HS-5 (cell line): ENCODE results near the gene GPATCH4.
A peak's percentile ranks its signal among the peaks of the same experiment; 100 is the strongest.
"Not testable (repeated sequence)": the region's sequence is repeated elsewhere in the genome, so short reads cannot be mapped to it uniquely, and the experiment has no call there.

Source experiments
- DNase-seq: peaks from one replicate; pipeline ENCODE4 v3.0.0-alpha.2; 2012; ENCODE audit warnings: low read depth

Gene GPATCH4

DNA sequence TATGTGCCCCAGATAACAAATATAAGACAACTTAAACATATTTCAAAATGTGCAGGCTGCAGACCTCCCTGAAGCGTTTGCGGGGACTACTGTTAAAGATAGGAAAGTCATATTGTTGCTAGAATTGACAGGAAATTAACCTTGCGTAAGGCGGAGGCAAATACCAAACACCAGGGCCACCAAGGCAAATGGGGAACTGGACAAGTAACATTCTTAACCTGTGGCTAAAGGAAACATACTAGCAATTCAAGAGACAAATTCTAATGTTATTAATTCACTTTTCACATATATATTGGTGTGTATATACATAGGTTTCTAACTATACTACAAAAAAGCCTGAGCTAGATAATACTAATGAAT, 24.8 kb upstream of the GPATCH4 start:
- DNase-seq, result no peak

DNA sequence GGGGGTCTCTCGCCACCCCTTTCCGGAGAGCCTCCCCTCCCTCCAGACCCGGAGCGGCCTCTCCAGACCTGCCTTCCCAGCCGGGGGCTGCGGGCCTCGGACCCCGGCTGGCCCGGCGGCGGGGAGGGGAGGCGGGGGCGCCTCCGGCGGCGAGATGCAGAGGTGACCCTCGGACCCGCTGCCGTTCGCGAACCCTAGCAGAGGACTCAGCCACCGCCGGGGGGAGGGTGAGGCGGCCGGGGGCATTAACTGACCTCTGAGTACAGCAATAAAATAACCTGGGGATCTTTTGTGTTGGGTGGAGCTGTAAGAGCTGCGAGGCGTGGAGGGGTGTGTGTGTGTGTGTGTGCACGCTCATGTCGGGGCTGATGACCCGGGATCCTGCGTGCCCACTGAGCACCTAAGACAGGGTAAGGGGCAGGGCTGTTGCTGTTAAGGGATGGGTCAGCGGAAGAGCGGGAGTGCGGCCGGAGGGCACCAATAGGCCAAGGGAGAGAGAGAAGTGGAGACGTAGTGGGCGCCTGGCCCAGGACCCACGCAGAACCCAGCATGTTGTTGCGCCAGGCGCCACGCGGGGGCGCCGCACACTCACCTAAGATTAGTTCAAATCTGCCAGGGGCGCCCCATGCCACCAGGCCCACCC, 24.3 kb upstream of the GPATCH4 start:
- DNase-seq, result no peak

DNA sequence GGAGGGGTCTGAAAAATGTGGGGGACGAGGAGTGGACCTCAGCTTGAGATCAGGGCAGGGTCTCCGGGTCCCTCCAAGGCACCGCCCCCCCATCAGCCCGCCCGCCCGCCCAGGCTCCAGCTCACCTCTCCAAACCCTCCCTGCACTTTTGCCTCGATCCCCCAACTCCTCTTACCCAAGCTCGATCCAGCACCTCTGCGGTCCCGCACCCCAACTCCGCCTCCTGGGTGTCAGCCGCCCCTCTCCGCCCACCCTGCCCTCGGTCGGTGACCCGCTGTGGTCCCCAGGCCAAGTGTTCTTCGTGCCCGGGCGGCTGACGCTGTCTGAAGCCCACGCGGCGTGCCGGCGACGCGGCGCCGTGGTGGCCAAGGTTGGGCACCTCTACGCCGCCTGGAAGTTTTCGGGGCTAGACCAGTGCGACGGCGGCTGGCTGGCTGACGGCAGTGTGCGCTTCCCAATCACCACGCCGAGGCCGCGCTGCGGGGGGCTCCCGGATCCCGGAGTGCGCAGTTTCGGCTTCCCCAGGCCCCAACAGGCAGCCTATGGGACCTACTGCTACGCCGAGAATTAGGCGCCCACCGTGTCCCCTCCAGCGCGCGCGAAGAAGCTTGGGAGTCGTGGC, 23.6 kb upstream of the GPATCH4 start:
- DNase-seq, result no peak

DNA sequence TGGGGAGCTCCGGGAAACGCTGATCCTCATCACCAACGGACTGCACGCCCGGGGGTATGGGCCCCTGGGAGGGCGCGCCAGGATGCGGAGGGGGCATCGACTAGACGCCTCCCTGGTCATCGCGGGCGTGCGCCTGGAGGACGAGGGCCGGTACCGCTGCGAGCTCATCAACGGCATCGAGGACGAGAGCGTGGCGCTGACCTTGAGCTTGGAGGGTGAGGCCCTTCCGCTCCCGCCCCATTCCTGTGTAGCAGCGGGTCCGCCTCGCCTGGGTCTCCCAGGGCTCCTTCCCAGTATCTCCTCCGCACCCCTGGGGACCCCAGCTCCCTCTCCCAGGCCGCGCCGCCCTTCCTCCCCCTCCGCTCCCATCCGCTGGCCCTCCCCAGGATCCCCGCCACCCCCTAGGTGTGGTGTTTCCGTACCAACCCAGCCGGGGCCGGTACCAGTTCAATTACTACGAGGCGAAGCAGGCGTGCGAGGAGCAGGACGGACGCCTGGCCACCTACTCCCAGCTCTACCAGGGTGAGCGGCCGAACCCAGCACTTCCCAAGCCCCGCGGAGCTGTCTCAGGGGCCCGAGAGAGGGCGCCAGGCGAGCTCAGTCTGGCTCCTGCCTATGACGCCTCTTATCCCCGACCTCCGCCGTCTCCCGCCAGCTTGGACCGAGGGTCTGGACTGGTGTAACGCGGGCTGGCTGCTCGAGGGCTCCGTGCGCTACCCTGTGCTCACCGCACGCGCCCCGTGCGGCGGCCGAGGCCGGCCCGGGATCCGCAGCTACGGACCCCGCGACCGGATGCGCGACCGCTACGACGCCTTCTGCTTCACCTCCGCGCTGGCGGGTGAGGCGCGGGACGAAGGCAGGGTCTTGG, 22.9 kb upstream of the GPATCH4 start:
- no peak for DNase-seq

DNA sequence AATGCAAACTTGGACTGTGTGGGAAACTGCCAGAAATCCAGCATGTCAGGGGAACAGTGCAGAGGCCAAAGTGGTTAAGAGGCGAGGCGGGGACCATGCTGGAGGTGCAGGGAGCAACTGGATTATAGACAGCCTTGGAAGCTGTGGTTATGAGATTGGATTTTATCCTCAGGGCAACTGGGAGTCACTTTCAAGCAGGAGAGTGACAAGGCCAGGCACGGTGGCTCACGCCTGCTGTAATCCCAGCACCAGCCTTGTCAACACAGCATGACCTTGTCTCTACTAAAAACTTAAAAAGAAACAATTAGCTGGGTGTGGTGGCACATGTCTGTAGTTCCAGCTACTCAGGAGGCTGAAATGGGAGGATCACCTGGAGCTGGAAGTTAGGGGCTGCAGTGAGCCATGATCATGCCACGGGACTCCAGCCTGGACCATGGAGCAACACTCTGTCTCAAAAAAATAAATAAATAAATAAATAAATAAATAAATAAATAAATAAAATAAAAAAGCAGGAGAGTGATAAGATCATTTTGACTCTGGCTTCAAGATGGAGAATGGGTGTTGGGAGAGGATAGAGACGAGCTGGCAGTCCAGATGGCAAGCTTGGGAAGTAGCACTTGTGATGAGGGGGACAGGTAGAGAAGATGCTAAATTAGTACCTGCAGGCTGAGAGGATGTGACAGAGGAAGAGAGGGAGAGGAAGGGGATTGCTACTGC, 21.5 kb upstream of the GPATCH4 start:
- no peak for DNase-seq

DNA sequence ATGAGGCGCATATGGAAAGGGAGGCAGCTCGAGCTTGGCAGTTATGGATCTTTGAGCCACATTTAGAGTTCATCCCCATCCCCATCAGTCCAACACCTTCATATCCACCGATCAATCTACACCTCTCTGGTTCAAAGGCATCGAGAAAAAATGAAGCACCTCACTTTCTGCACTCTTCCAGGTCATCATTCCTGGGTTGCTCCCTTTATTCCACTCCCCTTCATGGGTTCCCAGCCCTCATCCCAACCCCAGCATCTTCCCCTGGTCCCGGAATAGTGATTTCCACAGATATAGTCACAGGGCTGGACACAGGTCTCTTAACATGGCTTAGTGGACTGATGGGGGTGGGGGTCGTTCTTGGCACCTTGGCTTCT, 18.3 kb upstream of the GPATCH4 start:
- no peak for DNase-seq

DNA sequence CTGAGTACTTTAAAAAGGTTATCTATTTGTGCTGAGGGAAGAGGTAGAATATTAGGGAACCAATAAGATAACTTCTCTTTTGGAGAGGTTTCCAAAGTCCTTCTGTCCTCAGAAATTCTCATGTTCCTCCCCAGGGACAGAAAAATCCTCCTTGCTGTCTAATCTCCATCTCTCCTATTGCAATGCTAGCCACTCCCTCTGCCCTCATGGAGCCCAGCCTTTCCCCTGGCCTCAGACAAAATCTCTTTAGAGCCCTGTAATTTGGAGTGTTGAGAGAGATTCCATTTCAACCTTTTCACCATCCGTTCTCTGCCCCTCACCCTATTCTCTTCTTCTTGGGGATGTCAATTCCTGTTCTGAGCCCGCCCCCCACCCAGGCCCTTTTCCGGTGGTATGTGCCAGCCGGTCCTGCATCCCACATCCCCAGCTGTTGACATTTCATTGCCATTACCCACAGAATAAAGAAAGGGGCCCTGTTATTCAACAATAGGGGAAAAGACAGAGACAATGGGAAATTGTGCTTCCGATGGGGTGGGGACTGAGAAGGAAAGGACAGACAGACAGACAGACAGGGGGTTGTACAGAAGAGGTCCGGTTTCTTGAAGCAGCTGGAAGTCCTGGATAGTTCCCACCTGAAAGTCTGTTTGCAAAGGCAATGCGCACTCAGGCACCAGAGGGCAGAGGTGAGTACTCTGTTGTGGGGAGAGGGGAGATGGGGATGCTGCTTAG, 17.7 kb upstream of the GPATCH4 start, which contains the start of gene HAPLN2:
Gene HAPLN2 (plus strand): TSS at position 563 of the 729 bp plus-strand sequence. CDS start 4,076 bp downstream, outside the sequence.
- DNase-seq, result no peak

DNA sequence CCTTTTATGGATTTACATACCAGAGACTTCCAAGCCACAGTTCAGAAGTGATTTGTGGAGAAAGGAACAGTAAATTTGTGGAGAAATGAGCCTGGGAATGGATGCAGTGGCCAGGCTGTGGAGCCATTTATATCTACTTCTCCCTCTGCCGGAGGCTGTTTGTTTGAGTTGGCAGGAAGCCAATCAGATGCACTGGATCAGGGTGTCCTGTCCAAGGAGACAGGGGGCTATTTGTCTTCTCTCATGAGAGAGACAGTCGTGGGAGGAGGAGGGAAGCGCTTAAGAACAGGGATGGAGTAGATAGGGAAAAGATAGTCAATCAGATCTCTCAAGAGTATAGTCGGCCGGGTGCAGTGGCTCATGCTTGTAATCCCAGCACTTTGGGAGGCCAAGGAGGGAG, 15.2 kb upstream of the GPATCH4 start:
- DNase-seq, result no peak

DNA sequence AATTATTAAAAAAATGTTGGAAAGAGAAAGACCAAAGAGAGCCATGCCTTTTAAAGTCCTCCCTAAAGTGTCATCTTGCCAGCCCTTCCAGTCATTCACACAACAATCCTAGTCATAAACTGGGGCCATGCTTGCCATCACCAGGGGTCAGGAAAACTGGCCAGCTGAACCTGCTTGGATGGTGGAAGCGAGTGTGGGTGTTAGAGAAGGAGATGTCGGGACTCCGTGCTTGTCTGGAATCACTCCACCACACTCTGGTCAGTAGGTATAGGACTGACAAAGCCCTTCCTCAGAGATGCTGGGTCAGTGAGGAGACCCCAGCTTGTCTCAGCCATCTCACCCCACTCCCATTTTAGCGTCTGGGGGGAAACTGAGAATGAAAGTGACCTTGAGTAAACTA, 14.7 kb upstream of the GPATCH4 start:
- DNase-seq, result no peak

DNA sequence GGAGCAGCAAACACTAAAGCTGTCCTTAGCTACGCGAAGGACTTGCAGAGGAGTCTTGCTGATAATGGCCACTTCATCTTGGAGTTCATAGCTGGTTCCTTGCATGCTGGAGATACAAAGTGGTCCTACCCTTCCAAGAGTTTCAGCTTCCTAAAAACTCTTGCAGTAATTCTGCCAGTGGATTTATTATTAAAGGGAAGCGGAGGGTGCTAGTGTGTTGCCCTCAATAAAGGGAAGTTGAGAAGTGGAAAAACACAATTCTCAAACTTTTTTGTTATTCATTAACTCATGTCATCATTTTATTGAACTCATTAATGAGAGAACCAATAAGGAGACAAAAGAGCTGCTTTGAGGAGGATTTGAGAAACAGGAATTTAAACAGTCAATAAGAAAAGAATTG, 11.4 kb upstream of the GPATCH4 start:
- DNase-seq, result no peak

DNA sequence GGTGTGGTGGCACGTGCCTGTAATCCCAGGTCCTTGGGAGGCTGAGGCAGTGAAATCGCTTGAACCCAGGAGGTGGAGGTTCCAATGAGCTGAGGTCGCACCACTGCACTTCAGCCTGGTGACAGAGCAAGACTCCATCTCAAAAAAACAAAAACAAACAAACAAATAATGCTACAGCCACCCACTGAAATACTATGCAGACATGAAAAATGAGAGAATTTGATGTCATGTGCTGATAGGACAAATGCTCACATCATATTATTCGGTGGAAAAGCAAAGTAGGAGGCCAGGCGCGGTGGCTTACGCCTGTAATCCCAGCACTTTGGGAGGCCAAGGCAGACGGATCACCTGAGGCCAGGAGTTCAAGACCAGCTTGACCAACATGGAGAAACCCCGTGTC, 8.8 kb upstream of the GPATCH4 start:
- DNase-seq, result not testable (repeated sequence)

DNA sequence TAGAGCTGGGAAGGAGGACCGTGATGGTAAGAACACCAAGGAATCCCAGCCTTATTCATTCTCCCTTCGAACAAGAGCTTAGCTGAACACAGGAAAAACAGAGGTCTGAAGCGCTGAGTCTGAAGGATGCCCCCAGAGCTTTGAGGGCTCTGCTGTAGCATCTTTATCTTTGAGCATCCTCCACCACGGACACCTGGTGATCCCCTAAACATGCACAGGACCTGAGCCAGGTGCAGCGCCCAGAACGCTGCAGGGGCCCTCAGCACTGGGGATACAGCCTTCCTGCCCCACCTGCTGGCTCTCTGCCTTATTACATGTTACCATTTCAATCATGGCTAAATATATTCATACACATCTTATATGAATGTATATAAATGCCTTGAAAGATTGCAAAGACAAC, 7.7 kb upstream of the GPATCH4 start:
- DNase-seq, result no peak

DNA sequence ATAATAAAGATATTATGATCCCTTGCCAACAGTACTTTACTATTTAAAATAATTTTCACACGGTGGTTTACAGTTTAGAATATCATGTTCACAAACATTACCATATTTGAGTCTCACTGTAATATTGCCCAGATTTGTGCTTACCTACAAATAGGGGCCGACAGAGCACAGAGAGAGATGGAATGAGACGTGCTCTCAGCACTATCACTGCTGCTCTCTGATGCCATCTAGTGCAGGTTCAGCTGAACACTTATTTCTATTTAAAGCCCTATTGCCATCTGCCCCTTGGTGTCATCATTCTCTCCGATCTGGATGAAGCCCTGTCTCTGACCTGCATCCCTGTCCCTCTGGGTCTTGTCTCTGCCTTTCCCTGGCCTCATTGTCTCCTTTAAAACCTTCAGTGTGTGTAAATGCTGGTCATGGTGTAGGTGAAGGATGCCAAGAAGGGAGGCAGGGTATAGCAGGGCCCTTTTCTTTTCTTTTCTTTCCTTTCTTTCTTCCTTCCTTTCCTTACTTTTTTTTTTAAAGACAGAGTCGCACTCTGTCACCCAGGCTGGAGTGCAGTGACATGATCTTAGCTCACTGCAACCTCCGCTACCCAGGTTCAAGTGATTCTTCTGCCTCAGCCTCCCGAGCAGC, 6.9 kb upstream of the GPATCH4 start:
- DNase-seq, result peak; percentile 39

DNA sequence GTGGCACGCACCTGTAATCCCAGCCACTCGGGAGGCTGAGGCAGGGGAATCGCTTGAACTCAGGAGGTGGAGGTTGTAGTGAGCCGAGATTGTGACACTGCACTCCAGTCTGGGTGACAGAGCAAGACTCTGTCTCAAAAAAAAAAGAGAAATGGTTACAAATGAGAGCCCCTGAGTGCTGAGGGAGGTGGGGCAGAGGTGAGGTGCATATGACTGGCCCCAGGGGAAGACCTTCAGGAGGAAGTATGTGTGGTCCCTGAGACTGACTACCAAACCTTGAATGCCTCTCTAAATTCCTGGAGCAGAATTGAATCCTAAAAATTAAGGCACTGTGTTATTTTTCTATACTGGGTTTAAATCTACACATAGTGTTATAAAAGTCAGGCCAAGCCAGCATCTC, 6.1 kb upstream of the GPATCH4 start:
- not testable (repeated sequence) for DNase-seq

DNA sequence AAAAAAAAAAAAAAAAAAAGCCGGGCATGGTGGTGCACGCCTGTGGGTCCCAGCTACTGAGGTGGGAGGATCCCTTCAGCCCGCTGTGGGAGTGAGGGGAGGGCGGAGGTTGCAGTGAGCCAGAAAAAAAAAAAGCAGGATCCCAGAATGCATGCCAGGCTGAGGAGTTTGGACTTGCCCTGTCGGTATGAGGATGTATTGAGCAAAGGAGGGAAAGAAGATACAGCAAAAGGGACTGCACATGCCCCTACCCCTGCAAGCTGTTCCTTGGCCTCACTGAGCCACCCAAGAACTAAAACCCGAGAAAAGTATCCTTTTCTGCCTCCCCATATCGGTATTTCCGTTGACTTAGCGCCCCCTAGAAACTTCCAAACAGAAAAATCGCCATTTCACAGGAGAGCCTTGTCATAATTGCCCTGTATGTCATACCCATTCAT, 1.3 kb upstream of the GPATCH4 start:
- DNase-seq, result no peak

DNA sequence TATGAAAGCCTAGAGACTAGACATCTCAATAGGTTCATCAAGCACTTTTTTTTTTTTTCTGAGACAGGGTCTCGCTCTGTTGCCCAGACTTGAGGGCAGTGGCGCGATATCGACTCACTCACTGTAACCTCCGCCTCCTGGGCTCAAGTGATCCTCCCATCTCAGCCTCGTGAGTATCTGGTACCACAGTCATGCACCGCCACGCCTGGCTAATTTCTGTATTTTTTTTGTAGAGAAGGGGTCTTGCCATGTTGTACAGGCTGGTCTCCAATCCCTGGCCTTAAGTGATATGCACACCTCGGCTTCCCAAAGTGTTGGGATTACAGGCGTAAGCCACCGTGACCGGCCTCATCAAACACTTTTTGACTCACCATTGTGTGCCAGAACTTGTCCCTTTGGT, 613 bp upstream of the GPATCH4 start:
- no peak for DNase-seq

DNA sequence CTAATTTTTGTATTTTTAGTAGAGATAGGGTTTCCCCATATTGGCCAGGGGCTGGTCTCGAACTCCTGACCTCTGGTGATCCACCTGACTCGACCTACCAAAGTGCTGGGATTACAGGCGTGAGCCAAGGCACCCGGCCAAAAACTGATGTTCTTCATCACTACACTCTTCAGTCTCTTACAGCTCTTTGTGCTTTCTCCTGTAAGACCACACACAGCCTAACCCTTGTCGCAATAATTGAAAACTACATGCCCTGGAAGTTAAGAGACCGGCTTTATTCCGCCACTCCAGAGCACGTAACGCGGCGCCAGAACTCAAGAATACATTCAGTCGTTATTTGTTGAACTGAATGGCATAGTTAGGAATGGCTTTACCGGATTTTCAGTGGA, 552 bp downstream of the GPATCH4 start:
- no peak for DNase-seq

DNA sequence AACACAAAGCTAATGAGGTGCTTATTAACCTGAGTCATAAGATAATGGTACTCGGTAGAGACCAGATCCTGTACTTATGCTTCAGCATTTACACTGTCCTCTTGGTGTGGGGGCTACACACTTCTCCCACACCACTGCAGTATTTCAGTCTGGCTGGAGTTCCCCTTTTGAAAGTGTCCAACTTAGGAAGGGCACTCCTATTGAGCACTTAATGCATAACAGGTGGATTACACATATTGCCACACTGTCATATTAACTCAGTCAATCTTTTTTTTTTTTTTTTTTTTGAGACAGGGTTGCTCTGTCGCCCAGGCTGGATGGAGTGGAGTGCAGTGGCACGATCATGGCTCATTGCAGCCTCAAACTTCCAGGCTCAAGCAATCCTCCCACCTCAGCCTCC, 1.5 kb downstream of the GPATCH4 start:
- DNase-seq, result no peak

DNA sequence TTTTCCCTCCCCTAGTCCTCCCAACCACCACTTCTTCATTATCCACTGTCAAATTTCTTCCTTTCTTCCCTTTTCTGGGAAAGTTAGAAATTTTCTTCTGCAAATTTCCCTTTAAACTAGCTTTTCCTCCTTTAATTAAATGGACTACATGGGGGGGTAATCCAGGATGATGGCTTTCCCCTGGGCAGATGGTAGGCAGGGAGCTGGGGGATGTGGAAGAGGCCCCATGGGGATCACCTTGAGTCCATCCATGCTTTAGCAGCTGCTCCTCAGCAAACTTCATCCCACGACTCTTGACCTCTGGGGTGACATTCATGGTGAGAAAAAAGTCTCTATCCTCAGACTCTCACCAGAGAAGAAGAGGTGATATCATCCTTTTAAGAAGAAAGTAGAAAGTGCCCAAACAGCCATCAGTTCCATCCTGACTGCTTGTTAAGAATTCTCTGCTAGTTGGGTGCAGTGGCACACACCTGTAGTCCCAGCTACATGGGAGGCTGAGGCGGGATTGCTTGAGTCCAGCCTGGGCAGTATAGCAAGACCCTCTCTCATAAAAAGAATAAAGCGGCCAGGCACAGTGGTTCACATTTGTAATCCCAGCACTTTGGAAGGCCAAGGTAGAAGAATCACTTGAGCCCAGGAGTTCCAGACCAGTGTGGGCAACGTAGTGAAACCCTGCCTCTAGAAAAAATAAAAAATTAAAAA, 2.4 kb downstream of the GPATCH4 start:
- no peak for DNase-seq

DNA sequence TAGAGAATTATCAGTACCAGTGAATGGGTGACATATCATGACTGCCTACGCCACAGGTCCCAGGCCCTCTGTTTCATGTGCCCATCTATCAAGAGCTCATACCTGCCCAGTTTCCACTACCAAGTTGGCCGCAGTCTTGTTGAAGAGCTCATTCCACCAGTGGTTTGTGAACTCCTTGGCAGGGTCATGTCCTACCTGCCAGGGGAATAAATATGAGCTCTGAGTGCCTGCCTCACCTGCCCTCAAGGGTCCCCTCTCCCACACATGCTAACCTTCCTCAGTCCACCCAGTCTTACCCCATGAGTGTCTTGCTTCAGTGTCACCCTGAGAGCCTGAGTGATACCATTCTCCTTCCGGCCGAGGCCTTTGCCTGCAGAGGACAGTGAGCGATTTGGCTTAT, 3.2 kb downstream of the GPATCH4 start:
- no peak for DNase-seq

DNA sequence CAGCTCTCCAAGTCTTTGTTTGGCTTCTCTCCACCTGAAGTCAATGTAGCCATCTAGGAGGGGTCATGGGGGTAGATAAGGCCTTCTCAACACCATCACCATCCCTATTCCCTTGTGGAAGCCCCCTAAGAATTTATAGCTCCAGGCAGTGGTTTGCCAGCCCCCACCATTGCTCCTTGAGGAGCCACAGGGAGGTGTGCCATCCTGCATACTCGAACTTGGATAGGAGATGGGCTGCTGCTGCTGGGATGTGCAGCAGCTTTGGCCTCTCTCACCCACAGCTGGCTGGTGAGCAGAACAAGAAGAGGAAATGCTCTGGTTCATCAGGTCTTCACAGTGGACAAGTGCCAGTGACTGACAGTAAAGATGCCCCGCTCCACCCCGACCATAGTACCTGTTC, 4.9 kb downstream of the GPATCH4 start:
- DNase-seq, result no peak
